ENCODE measurements around the gene GJC1. TPM values are rescaled to one million over a fixed set of nuclear protein-coding genes. Genes with fewer than 3 reads are reported as not detected.

GJC1 gene
- total and polyA plus RNA-seq, 5 donors, result 20.8 to 64.0 (median 44.9) TPM

DNA sequence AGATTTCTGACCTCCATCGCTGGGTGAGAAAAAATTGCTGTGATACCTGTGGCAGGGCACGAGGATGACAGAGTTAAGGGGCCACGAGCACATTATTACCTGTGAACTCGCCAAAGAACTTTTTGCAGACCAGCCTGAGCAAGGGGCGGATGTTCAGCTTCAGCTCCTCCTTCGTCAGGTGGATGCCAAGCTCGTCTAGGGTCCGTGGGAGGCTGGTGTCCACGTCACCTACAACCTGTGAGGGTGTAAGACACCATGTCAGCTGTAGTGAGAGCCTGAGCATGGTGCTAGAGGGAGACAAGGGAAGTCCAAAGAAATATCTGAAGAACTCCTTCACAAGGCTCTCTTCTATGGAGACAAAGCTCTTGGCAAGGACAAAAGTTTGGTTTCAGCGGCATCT, 34.7 kb upstream of the GJC1 start:
- Histone ChIP-seq H3K27ac (ENCODE audit: low read length) (no peak overlapping the region), H3K4me3 (ENCODE audit: low read length) (no peak overlapping the region), H3K9me3 (ENCODE audit: control insufficient read depth, low read length) (no peaks in the 10 kb centered on the region), H3K4me1 (ENCODE audit: control insufficient read depth, insufficient read depth, low read length) (no peaks in the 10 kb centered on the region), H3K27me3 (ENCODE audit: control insufficient read depth, insufficient read depth) (no peaks in the 10 kb centered on the region)
- no peak for DNase-seq
- ATAC-seq, result no peak
- intact Hi-C loops (cut with DNase I), result loop anchor here (2.0 to 5.0 kb wide), 3 partner anchors 86 to 88 kb away; no protein-coding TSS in a partner anchor
- WGBS, result 68% methylated on average over 10 of the region's 10 CpGs

- ATAC-seq, result no peak
- Histone ChIP-seq H3K27ac (ENCODE audit: low read length) (no peak overlapping the region), H3K27me3 (ENCODE audit: control insufficient read depth, insufficient read depth) (no peaks in the 10 kb centered on the region), H3K9me3 (ENCODE audit: control insufficient read depth, low read length) (no peaks in the 10 kb centered on the region), H3K4me3 (ENCODE audit: low read length) (no peak overlapping the region), H3K4me1 (ENCODE audit: control insufficient read depth, insufficient read depth, low read length) (no peaks in the 10 kb centered on the region)
- intact Hi-C loops (cut with DNase I), result loop anchor here in 1 of 4 donors (5.0 kb wide), 1 partner anchor 86 kb away; no protein-coding TSS in a partner anchor
- WGBS, result 83% methylated on average over 12 of the region's 12 CpGs
- DNase-seq, result no peak
These were observed 33.2 kb upstream of the GJC1 start for GRCh38 chr17:44863061-44863918.

GRCh38 chr17:44862278-44862914, 32.3 kb upstream of the GJC1 start:
- WGBS, result 79% methylated on average over 9 of the region's 9 CpGs
- no peak for DNase-seq
- ATAC-seq, result no peak
- Histone ChIP-seq H3K9me3 (ENCODE audit: control insufficient read depth, low read length) (no peaks in the 10 kb centered on the region), H3K27ac (ENCODE audit: low read length) (no peak overlapping the region), H3K4me3 (ENCODE audit: low read length) (no peak overlapping the region), H3K27me3 (ENCODE audit: control insufficient read depth, insufficient read depth) (no peaks in the 10 kb centered on the region), H3K4me1 (ENCODE audit: control insufficient read depth, insufficient read depth, low read length) (no peaks in the 10 kb centered on the region)
- intact Hi-C loops (cut with DNase I), result loop anchor here in 1 of 4 donors (5.0 kb wide), 1 partner anchor 85 kb away; no protein-coding TSS in a partner anchor

DNA sequence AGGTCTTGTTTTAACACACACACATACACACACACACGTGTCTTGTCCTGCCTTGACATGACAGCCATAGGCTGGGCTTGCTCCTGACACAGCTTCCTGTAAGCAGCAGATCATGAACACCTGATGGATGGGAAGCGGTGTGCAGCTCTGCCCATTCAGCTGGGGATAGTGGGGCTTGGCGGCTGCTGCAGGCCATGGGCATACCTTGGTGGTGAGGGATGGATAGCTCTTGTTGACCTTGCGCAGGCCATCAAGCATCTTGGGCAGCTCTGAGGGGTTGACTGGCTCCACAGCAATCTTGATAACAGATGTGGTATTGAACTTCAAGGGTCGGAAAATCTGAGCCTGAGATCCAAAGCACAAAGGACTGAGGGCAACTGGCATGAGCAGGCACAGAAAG, 29.6 kb upstream of the GJC1 start:
- Histone ChIP-seq H3K9me3 (ENCODE audit: control insufficient read depth, low read length) (no peaks in the 10 kb centered on the region), H3K27me3 (ENCODE audit: control insufficient read depth, insufficient read depth) (no peaks in the 10 kb centered on the region), H3K4me1 (ENCODE audit: control insufficient read depth, insufficient read depth, low read length) (no peaks in the 10 kb centered on the region), H3K27ac (ENCODE audit: low read length) (no peak overlapping the region), H3K4me3 (ENCODE audit: low read length) (no peak overlapping the region)
- WGBS, result 83% methylated on average over 5 of the region's 5 CpGs
- ATAC-seq (no peak), DNase-seq (no peak)
- intact Hi-C loops (cut with DNase I), result loop anchor here in 1 of 4 donors (5.0 kb wide), 1 partner anchor 82 kb away; no protein-coding TSS in a partner anchor

GRCh38 chr17:44854192-44854591, 24.1 kb upstream of the GJC1 start:
- Histone ChIP-seq H3K4me3 (ENCODE audit: low read length) (no peak overlapping the region), H3K27me3 (ENCODE audit: control insufficient read depth, insufficient read depth) (no peaks in the 10 kb centered on the region), H3K9me3 (ENCODE audit: control insufficient read depth, low read length) (no peaks in the 10 kb centered on the region), H3K4me1 (ENCODE audit: control insufficient read depth, insufficient read depth, low read length) (no peaks in the 10 kb centered on the region), H3K27ac (ENCODE audit: low read length) (no peak overlapping the region)
- no peak for ATAC-seq
- WGBS, result 94% methylated on average over 5 of the region's 5 CpGs
- intact Hi-C loops (cut with DNase I), result no loop called here
- no peak for DNase-seq

- ATAC-seq (no peak), DNase-seq (peak in 1 of 3 donors; percentile 61)
- intact Hi-C loops (cut with DNase I), result no loop called here
- Histone ChIP-seq H3K4me1 (ENCODE audit: control insufficient read depth, insufficient read depth, low read length) (no peaks in the 10 kb centered on the region), H3K27ac (ENCODE audit: low read length) (no peak overlapping the region), H3K27me3 (ENCODE audit: control insufficient read depth, insufficient read depth) (no peaks in the 10 kb centered on the region), H3K4me3 (ENCODE audit: low read length) (no peak overlapping the region), H3K9me3 (ENCODE audit: control insufficient read depth, low read length) (no peaks in the 10 kb centered on the region)
- WGBS, result 67% methylated on average over 5 of the region's 5 CpGs
These were observed 20.5 kb upstream of the GJC1 start for GRCh38 chr17:44850612-44851011.

- ATAC-seq (no peak), DNase-seq (no peak)
- intact Hi-C loops (cut with DNase I), result no loop called here
- H3K4me1 ChIP-seq (ENCODE audit: control insufficient read depth, insufficient read depth, low read length), result no peaks in the 10 kb centered on the region
- no peak overlapping the region for H3K4me3 ChIP-seq (ENCODE audit: low read length)
- WGBS, result 81% methylated on average over 7 of the region's 7 CpGs
- peak overlapping the region; percentile 21 for H3K27ac ChIP-seq (ENCODE audit: low read length)
- H3K9me3 ChIP-seq (ENCODE audit: control insufficient read depth, low read length), result no peaks in the 10 kb centered on the region
- H3K27me3 ChIP-seq (ENCODE audit: control insufficient read depth, insufficient read depth), result no peaks in the 10 kb centered on the region
These were observed 19.9 kb upstream of the GJC1 start for GRCh38 chr17:44850025-44850424.

- intact Hi-C loops (cut with DNase I), result no loop called here
- H3K27me3 ChIP-seq (ENCODE audit: control insufficient read depth, insufficient read depth), result no peaks in the 10 kb centered on the region
- WGBS, result 92% methylated on average over 12 of the region's 12 CpGs
- no peak for ATAC-seq
- H3K9me3 ChIP-seq (ENCODE audit: control insufficient read depth, low read length), result no peaks in the 10 kb centered on the region
- DNase-seq, result no peak
- no peak overlapping the region for H3K4me3 ChIP-seq (ENCODE audit: low read length)
- H3K27ac ChIP-seq (ENCODE audit: low read length), result no peak overlapping the region
- no peaks in the 10 kb centered on the region for H3K4me1 ChIP-seq (ENCODE audit: control insufficient read depth, insufficient read depth, low read length)
These were observed 18.9 kb upstream of the GJC1 start for GRCh38 chr17:44848961-44849489.

GRCh38 chr17:44848257-44848795, 18.2 kb upstream of the GJC1 start:
- WGBS, result 67% methylated on average over 6 of the region's 6 CpGs
- DNase-seq (no peak), ATAC-seq (no peak)
- Histone ChIP-seq H3K27ac (ENCODE audit: low read length) (peak overlapping the region; percentile 4), H3K4me1 (ENCODE audit: control insufficient read depth, insufficient read depth, low read length) (no peaks in the 10 kb centered on the region), H3K27me3 (ENCODE audit: control insufficient read depth, insufficient read depth) (no peaks in the 10 kb centered on the region), H3K4me3 (ENCODE audit: low read length) (no peak overlapping the region), H3K9me3 (ENCODE audit: control insufficient read depth, low read length) (no peaks in the 10 kb centered on the region)
- intact Hi-C loops (cut with DNase I), result no loop called here

GRCh38 chr17:44847586-44847985, 17.5 kb upstream of the GJC1 start, which contains the start of gene HIGD1B:
Gene HIGD1B (plus strand): TSS chr17:44847883. CDS start chr17:44848153, 270 bp downstream.
- intact Hi-C loops (cut with DNase I), result no loop called here
- DNase-seq (no peak), ATAC-seq (no peak)
- Histone ChIP-seq H3K4me1 (ENCODE audit: control insufficient read depth, insufficient read depth, low read length) (no peaks in the 10 kb centered on the region), H3K4me3 (ENCODE audit: low read length) (no peak within 1 kb of the TSS), H3K9me3 (ENCODE audit: control insufficient read depth, low read length) (no peaks in the 10 kb centered on the region), H3K27me3 (ENCODE audit: control insufficient read depth, insufficient read depth) (no peaks in the 10 kb centered on the region), H3K27ac (ENCODE audit: low read length) (peak within 1 kb of the TSS; percentile 4)
- 60% methylated on average over 2 of the region's 2 CpGs for WGBS

- H3K27ac ChIP-seq (ENCODE audit: low read length), result no peak overlapping the region
- 78% methylated on average over 8 of the region's 8 CpGs for whole genome bisulfite sequencing
- intact Hi-C loops (cut with DNase I), result no loop called here
These were observed 16.1 kb upstream of the GJC1 start for GRCh38 chr17:44846206-44846605.

More at GRCh38 chr17:44846206-44846605, 16.1 kb upstream of the GJC1 start:
- Histone ChIP-seq H3K27me3 (ENCODE audit: control insufficient read depth, insufficient read depth) (no peaks in the 10 kb centered on the region), H3K4me1 (ENCODE audit: control insufficient read depth, insufficient read depth, low read length) (no peaks in the 10 kb centered on the region), H3K9me3 (ENCODE audit: control insufficient read depth, low read length) (no peaks in the 10 kb centered on the region), H3K4me3 (ENCODE audit: low read length) (no peak overlapping the region)
- ATAC-seq (no peak), DNase-seq (no peak)
